NB4 (cell line): ENCODE data around the gene GIMAP1.
"Not testable (repeated sequence)": the region's sequence is repeated elsewhere in the genome, so short reads cannot be mapped to it uniquely, and the experiment has no call there.

Experiments
- MYC ChIP-seq: IDR thresholded peaks from 2 replicates; pipeline ENCODE4 v1.6.1; 2011; ENCODE audit warnings: low read depth, low read length
- POLR2A ChIP-seq: IDR thresholded peaks from 2 replicates; pipeline ENCODE4 v1.6.1; 2011; ENCODE audit warnings: mild to moderate bottlenecking; ENCODE audit not compliant: insufficient read length; ENCODE audit errors: extremely low read depth
- TF ChIP-seq, protein P1 (sequence below): IDR thresholded peaks from one replicate; pipeline ENCODE4 v1.5.1; 2012; ENCODE audit warnings: low read depth, low read length

- TF ChIP-seq, protein P1, sequence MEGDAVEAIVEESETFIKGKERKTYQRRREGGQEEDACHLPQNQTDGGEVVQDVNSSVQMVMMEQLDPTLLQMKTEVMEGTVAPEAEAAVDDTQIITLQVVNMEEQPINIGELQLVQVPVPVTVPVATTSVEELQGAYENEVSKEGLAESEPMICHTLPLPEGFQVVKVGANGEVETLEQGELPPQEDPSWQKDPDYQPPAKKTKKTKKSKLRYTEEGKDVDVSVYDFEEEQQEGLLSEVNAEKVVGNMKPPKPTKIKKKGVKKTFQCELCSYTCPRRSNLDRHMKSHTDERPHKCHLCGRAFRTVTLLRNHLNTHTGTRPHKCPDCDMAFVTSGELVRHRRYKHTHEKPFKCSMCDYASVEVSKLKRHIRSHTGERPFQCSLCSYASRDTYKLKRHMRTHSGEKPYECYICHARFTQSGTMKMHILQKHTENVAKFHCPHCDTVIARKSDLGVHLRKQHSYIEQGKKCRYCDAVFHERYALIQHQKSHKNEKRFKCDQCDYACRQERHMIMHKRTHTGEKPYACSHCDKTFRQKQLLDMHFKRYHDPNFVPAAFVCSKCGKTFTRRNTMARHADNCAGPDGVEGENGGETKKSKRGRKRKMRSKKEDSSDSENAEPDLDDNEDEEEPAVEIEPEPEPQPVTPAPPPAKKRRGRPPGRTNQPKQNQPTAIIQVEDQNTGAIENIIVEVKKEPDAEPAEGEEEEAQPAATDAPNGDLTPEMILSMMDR = not testable (repeated sequence)
- not testable (repeated sequence) for TF ChIP-seq POLR2A, MYC
Measured at GRCh38 chr7:150671798-150672585, 44.4 kb upstream of the GIMAP1 start.
